Stimulated activated CD4-positive, alpha-beta T cell treated with anti-CD3 and anti-CD28 coated beads, TNF-alpha, amount 100 ng/mL, for 48 hours (primary cell): ENCODE measurements around the gene DOP1A.

Source experiments
- DNase-seq, 3 donors: peaks; one replicate each; pipeline ENCODE4 v3.0.0-alpha.2; 2020; ENCODE audit warnings: low read depth in 3 of 3

Gene DOP1A

GRCh38 chr6:83073615-83074014 is 6.1 kb downstream of the DOP1A start:
- DNase-seq = no peak

- DNase-seq = no peak
Observed at GRCh38 chr6:83083476-83083875, 16.0 kb downstream of the DOP1A start.

- DNase-seq = no peak
Observed at GRCh38 chr6:83086751-83087150, 19.3 kb downstream of the DOP1A start.

GRCh38 chr6:83092756-83093399 is 25.4 kb downstream of the DOP1A start:
- DNase-seq = no peak

GRCh38 chr6:83096791-83097190 is 29.3 kb downstream of the DOP1A start:
- DNase-seq = no peak

GRCh38 chr6:83097204-83097603 is 29.7 kb downstream of the DOP1A start:
- no peak for DNase-seq

GRCh38 chr6:83097675-83098074 is 30.2 kb downstream of the DOP1A start:
- DNase-seq = no peak

GRCh38 chr6:83098589-83098988 is 31.1 kb downstream of the DOP1A start:
- DNase-seq = no peak

GRCh38 chr6:83108378-83108777 is 40.9 kb downstream of the DOP1A start:
- no peak for DNase-seq

GRCh38 chr6:83113258-83113657 is 45.8 kb downstream of the DOP1A start:
- no peak for DNase-seq

- DNase-seq = no peak
Observed at GRCh38 chr6:83114164-83114563, 46.7 kb downstream of the DOP1A start.

GRCh38 chr6:83117802-83118201 is 50.3 kb downstream of the DOP1A start:
- no peak for DNase-seq

- DNase-seq = no peak
Observed at GRCh38 chr6:83119742-83120300, 52.4 kb downstream of the DOP1A start.

GRCh38 chr6:83124553-83124952 is 57.1 kb downstream of the DOP1A start:
- no peak for DNase-seq

- no peak for DNase-seq
Observed at GRCh38 chr6:83125425-83125824, 58.0 kb downstream of the DOP1A start.

GRCh38 chr6:83126223-83126622 is 58.8 kb downstream of the DOP1A start:
- DNase-seq = no peak

GRCh38 chr6:83126807-83127206 is 59.3 kb downstream of the DOP1A start:
- DNase-seq = no peak

- DNase-seq = no peak
Observed at GRCh38 chr6:83127258-83127657, 59.8 kb downstream of the DOP1A start.

- DNase-seq = no peak
Observed at GRCh38 chr6:83127976-83128375, 60.5 kb downstream of the DOP1A start.

GRCh38 chr6:83132121-83132520 is 64.7 kb downstream of the DOP1A start:
- no peak for DNase-seq

GRCh38 chr6:83138118-83138722 is 70.7 kb downstream of the DOP1A start:
- DNase-seq = no peak

GRCh38 chr6:83138758-83139157 is 71.3 kb downstream of the DOP1A start:
- no peak for DNase-seq

GRCh38 chr6:83151114-83151513 is 83.6 kb downstream of the DOP1A start:
- DNase-seq = no peak

- DNase-seq = no peak
Observed at GRCh38 chr6:83152913-83153312, 85.4 kb downstream of the DOP1A start.
